ENCODE measurements around the gene KLKB1.

KLKB1 gene

DNA sequence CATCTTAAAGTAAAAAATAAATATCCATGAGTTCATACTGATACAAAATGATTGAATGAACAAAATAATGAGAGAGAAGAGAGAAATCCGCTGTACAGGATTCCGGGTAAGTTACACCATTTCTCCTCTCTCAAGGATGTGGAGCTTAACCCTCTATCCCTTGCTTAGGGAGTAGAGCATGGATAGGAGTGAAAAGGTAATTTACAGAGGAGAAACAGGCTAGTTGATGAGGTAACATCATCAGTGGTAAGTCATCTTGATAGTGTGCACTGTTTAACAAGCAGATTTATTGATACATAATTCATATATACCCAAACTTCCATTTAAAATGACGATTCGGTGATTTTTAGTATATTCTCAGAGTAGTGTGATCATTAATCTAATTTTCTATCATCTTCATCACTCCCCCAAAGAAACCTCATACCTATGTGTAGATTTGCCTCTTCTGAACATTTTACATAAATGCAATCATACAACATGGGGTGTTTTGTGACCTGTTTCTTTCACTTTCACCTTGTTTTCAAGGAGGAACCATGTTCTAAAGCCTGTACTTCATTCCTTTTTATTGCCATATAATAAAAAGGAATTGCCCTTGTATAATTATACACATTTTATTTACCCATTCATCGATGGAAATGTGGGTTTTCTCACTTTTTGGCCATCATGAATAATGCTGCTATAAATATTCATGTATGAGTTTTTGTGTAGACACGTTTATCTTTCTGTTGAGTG lies 73.5 kb downstream of the KLKB1 start:
- TF ChIP-seq, protein P1, sequence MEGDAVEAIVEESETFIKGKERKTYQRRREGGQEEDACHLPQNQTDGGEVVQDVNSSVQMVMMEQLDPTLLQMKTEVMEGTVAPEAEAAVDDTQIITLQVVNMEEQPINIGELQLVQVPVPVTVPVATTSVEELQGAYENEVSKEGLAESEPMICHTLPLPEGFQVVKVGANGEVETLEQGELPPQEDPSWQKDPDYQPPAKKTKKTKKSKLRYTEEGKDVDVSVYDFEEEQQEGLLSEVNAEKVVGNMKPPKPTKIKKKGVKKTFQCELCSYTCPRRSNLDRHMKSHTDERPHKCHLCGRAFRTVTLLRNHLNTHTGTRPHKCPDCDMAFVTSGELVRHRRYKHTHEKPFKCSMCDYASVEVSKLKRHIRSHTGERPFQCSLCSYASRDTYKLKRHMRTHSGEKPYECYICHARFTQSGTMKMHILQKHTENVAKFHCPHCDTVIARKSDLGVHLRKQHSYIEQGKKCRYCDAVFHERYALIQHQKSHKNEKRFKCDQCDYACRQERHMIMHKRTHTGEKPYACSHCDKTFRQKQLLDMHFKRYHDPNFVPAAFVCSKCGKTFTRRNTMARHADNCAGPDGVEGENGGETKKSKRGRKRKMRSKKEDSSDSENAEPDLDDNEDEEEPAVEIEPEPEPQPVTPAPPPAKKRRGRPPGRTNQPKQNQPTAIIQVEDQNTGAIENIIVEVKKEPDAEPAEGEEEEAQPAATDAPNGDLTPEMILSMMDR (IDR thresholded peaks at IDR 0.05; ENCODE audit: low read depth, low read length), result no peak
- H3K4me3 ChIP-seq (ENCODE audit: low read depth, low read length), result no peak overlapping the region

DNA sequence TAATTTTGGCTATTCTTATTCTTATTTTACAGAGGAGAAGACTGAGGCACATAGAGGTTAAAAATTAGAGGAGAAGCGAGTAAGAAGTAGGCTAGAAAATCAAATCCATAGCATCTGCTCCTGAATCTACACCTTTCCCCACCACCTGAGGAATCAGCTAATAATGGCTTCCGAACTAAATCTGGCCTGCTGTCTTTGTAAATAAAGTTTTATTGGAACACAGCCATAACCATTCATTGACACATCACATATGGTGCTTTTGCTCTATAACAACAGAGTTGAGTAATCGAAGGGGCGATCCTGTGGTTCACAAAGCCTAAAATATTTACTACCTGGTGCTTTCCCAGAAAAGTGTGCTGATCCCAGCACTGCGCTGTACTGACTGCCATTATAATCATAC lies 76.9 kb downstream of the KLKB1 start:
- H3K4me3 ChIP-seq (ENCODE audit: low read depth, low read length), result no peak overlapping the region
- TF ChIP-seq, protein P1 (IDR thresholded peaks at IDR 0.05; ENCODE audit: low read depth, low read length), result no peak

DNA sequence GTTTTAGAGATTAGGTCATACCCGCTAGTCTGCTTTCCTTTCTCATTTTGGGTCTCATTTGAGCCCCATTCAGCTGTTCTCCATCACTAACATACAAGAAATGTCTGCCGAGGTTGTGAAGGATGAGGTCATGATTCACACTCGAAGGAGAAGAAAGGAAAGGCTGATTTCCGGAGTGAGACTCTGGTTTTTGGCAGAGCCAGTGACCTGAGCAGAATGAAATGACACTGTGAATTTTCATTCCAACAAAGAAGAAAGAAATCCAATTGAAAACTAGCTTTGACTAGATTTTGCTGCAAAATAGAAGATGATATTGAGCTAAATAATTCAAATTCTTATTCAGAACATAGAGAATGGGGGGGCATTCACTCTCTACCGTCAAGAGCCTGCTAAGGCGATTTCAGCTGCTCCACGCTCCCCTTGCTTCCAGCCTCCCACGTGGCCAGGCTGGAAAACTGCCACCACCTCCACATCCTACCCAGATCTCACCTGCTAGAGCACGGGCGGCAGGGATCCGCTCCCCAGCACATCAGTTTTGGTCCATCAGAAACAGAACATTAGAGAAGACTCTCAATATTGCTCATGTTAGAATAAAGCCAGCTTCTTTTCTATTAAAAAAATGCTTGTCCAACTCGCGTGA lies 77.7 kb downstream of the KLKB1 start:
- H3K4me3 ChIP-seq (ENCODE audit: low read depth, low read length), result no peak overlapping the region
- TF ChIP-seq, protein P1 (IDR thresholded peaks at IDR 0.05; ENCODE audit: low read depth, low read length), result no peak

DNA sequence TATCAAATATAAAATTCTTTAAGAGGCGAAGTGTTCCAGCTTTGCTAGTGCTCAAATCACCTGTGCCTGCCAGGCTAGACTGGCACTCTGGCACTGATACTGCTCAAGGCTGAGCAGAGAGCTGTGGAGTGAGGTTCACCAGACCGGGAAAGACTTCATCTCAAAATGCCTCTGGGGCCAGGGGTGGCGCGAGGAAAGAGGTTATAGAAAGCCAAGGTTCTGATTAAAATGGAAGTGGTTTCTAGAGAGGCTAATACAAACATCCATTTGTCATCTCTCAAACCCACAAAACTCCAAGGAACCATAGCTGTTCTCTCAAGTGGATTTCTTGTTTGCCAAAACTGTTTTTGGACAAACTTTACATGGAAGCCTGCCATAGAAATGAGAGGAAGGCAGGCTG lies 80.2 kb downstream of the KLKB1 start:
- H3K4me3 ChIP-seq (ENCODE audit: low read depth, low read length), result no peak overlapping the region
- TF ChIP-seq, protein P1 (IDR thresholded peaks at IDR 0.05; ENCODE audit: low read depth, low read length), result no peak

DNA sequence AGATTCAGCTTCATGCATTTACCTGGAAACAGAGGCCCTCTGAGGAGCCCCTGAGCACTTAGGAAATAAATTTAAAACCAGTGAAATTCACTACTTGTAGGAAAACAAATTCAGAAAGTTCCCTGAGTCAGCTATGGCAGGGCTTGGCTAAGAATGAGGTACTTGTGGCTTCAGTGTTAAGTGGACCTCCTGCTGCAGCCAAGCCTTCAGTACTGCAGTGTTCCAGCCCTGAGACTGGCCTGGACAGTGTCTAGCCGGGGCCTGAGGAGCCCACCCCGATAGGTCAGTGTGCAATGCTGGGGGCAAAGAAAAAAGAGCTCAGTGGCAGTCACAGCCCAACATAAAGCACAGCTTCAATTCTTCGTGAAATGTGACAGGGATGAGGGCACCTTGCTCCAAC lies 80.6 kb downstream of the KLKB1 start:
- TF ChIP-seq, protein P1 (IDR thresholded peaks at IDR 0.05; ENCODE audit: low read depth, low read length), result no peak
- H3K4me3 ChIP-seq (ENCODE audit: low read depth, low read length), result no peak overlapping the region

Data from WI38 (cell line).